Psoas muscle (tissue), 8 donors: ENCODE results near the gene DNAJA2. TPM values are rescaled to one million over a fixed set of nuclear protein-coding genes. Genes with fewer than 3 reads are reported as not detected.

ENCODE experiments used
- ATAC-seq, 4 donors: fragments of 200-7000 bp; cut with Tn5 transposase; one replicate each; pipeline ENCODE4 v1.9.1; 2020; ENCODE audit warnings: moderate library complexity in 3 of 4, mild to moderate bottlenecking in 2 of 4
- DNase-seq, 2 donors: peaks; one replicate each; pipeline ENCODE4 v3.0.0-alpha.2; 2020
- H3K27ac ChIP-seq: fragments of 200-600 bp; one replicate; pipeline ENCODE4 v1.8.0; 2022
- H3K27me3 ChIP-seq, 3 donors: fragments of 200-600 bp in 1 of 3; one replicate each; pipeline versions ENCODE4 v1.6.1 to v1.8.0; 2013 to 2022; ENCODE audit warnings: low read length in 2 of 3, mild to moderate bottlenecking in 2 of 3, moderate library complexity in 1 of 3; ENCODE audit not compliant: insufficient read depth in 3 of 3
- H3K36me3 ChIP-seq, 2 donors: fragments of 200-600 bp in 1 of 2; one replicate each; pipeline versions ENCODE4 v1.6.1 to v1.8.0; 2013 to 2022; ENCODE audit warnings: low read depth in 1 of 2, mild to moderate bottlenecking in 1 of 2, moderate library complexity in 1 of 2; ENCODE audit not compliant: insufficient read depth in 1 of 2
- H3K4me1 ChIP-seq: fragments of 200-600 bp; one replicate; pipeline ENCODE4 v1.8.0; 2022
- H3K4me3 ChIP-seq: fragments of 200-600 bp; one replicate; pipeline ENCODE4 v1.8.0; 2022; ENCODE audit warnings: mild to moderate bottlenecking
- H3K9me3 ChIP-seq: fragments of 200-600 bp; one replicate; pipeline ENCODE4 v1.8.0; 2022
- WGBS, 3 donors: extraction: QIAGEN DNeasy Blood & Tissue Kit; methylation state at CpG; one replicate each; pipeline versions ENCODE4 v1.1.6 to v1.1.7; 2013; 5-methylcytosine and 5-hydroxymethylcytosine counted together
- intact Hi-C, 2 donors: fragments of 100-400 bp; cut with DNase I; formaldehyde crosslinking; loops; one replicate each; pipeline versions ENCODE4 v1.11.0 to v1.14.2; 2022
- polyA plus RNA-seq, 3 donors: library from polyadenylated mRNA; stranded (reverse); fragments of 200-250 nt; gene quantifications; one replicate each; pipeline ENCODE4 v1.2.3, GENCODE V29; 2013
- total RNA-seq, 4 donors: library from RNA; stranded (reverse); fragmentation: NEBNext Ultra II Directional in 2 of 4; extraction: Animal tissue kit (Norgen Biotek cat#: 25700) in 2 of 4; gene quantifications; one replicate each; pipeline versions ENCODE4 v1.2.1 to v1.2.4, GENCODE V29; 2021 to 2023
- TF ChIP-seq, protein P1 (sequence below): fragments of 200-600 bp; IDR thresholded peaks from one replicate; pipeline ENCODE4 v1.8.0; 2022; ENCODE audit warnings: antibody characterized with exemption
- donor health status: healthy with polysubstance abuse.
- donor health status: DM: no; HTN: no; CAD: no; lungs with moderate emphysema.
- donor health status: Bipolar disorder and iron deficiency.
- donor health status: healthy.
- donor health status: DM: yes; HTN: yes; CAD: no.
- donor health status: DM: no; HTN: no; CAD: no.
- donor health status: DM: no; HTN: no; CAD: no.
- donor health status: DM: yes; HTN: yes; CAD: no.

The DNAJA2 gene
- total and polyA plus RNA-seq, 7 donors = 64.3 to 96.4 (median 78.1) TPM

DNA sequence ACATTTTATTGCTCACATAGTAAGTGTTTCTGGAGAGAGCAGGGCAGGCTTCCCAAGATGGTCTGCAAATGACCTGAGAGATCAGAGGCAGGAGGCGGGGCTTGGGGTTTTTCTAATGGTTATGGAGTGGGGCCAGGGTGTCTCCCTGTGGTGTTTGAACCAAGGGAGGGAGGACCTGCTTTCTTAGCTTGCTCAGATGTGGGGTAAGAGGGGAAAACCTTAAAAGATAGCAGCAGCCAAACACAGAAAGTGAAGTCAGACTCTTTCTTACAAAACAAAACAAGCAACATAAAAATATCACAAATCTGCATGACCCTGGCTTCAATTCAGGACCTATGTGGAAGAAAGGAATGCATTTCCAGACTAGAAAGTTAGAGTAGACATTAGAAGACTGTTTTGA lies 22.9 kb upstream of the DNAJA2 start:
- 76 to 83% (median 79%) methylated on average over 1 of the region's 1 CpG for WGBS, 3 donors
- H3K4me3 ChIP-seq = no peak overlapping the region
- no peaks in the 10 kb centered on the region for H3K36me3 ChIP-seq
- H3K27me3 ChIP-seq = no peaks in the 10 kb centered on the region
- no peaks in the 10 kb centered on the region for H3K4me1 ChIP-seq
- no peak for ATAC-seq
- no peaks in the 10 kb centered on the region for H3K9me3 ChIP-seq
- intact Hi-C loops = loop anchor here in 1 of 2 donors (10.0 kb wide), 1 partner anchor 58 kb away; no protein-coding TSS in a partner anchor
- TF ChIP-seq, protein P1, sequence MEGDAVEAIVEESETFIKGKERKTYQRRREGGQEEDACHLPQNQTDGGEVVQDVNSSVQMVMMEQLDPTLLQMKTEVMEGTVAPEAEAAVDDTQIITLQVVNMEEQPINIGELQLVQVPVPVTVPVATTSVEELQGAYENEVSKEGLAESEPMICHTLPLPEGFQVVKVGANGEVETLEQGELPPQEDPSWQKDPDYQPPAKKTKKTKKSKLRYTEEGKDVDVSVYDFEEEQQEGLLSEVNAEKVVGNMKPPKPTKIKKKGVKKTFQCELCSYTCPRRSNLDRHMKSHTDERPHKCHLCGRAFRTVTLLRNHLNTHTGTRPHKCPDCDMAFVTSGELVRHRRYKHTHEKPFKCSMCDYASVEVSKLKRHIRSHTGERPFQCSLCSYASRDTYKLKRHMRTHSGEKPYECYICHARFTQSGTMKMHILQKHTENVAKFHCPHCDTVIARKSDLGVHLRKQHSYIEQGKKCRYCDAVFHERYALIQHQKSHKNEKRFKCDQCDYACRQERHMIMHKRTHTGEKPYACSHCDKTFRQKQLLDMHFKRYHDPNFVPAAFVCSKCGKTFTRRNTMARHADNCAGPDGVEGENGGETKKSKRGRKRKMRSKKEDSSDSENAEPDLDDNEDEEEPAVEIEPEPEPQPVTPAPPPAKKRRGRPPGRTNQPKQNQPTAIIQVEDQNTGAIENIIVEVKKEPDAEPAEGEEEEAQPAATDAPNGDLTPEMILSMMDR = no peak
- no peak overlapping the region for H3K27ac ChIP-seq
- DNase-seq = no peak

DNA sequence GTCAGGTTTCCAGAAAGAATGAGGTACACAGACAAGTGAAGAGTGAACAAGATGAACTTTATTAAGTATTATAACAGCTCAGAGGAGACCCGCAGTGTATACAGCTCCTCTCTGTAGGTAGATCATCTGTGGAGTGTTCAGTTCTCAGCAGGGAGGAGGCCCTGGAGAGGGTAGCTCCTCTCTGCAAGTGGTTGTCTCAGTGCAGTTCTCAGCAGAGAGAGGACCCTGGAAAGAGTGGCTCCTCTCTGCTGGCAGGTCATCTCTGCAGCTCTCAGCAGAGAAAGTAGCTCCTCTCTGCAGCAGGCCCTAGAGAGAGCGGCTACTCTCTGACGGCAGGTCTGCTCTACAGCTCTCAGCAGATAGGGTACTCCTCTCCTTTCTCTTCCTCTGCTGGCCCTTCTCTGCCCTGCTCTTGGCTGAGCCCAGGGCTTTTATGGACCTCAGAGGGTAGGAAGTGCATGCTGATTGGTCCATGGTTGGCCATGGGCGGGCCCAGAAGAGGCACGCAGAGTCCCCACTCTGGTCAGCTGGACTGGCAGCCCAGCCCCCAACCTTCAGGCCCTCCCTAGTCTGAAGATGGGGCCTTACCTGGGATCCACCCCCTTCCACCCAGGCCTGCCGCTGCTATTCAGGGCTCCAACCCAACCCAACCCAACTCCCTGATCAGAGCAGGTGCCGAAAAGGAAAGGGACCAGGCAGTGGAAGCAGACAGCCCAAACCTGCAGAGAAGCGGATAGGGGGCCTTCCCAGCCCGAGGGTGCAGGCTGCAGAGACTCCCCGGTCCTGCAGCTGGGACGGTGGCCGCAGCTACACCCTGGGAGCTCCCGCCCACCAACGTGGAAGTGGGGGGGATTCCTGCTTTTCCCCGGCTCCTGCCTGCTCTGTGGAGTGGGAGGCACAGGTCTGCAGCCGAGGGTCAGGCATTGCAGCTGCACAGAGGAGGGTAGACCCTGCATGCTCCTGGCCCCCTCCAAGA lies 18.5 kb upstream of the DNAJA2 start:
- intact Hi-C loops = loop anchor here in 1 of 2 donors (10.0 kb wide), 1 partner anchor 63 kb away; no protein-coding TSS in a partner anchor
- no peaks in the 10 kb centered on the region for H3K36me3 ChIP-seq
- H3K4me3 ChIP-seq = no peak overlapping the region
- H3K27ac ChIP-seq = no peak overlapping the region
- no peaks in the 10 kb centered on the region for H3K9me3 ChIP-seq
- no peaks in the 10 kb centered on the region for H3K27me3 ChIP-seq
- TF ChIP-seq, protein P1 = no peak
- no peaks in the 10 kb centered on the region for H3K4me1 ChIP-seq
- WGBS, 3 donors = 88 to 91% (median 90%) methylated on average over 16 of the region's 16 CpGs
- no peak for ATAC-seq
- no peak for DNase-seq

DNA sequence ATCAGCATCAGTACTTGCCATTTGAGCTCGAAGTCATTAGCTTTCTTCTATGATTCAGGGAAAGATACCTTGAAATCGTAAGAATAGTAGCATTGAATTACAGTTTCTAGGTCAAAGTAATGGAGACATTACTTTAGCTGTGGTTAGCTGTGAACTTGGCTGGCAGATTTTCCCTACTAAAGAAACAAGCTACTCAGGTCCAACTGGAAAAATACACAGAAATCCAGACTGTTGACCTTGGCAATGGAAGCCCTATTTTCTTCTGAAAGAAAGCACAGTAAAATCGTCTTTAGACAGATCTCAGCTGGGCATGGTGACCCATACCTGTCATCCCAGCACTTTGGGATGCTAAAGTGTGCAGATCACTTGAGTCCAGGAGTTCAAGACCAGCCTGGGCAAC lies 13.4 kb upstream of the DNAJA2 start:
- Histone ChIP-seq H3K9me3 (no peaks in the 10 kb centered on the region), H3K27me3 (no peaks in the 10 kb centered on the region), H3K36me3 (no peaks in the 10 kb centered on the region), H3K27ac (no peak overlapping the region), H3K4me3 (no peak overlapping the region), H3K4me1 (no peaks in the 10 kb centered on the region)
- intact Hi-C loops = no loop called here
- TF ChIP-seq, protein P1 = no peak
- DNase-seq (no peak), ATAC-seq (no peak)
- WGBS, 3 donors = 56 to 66% (median 56%) methylated on average over 3 of the region's 3 CpGs

DNA sequence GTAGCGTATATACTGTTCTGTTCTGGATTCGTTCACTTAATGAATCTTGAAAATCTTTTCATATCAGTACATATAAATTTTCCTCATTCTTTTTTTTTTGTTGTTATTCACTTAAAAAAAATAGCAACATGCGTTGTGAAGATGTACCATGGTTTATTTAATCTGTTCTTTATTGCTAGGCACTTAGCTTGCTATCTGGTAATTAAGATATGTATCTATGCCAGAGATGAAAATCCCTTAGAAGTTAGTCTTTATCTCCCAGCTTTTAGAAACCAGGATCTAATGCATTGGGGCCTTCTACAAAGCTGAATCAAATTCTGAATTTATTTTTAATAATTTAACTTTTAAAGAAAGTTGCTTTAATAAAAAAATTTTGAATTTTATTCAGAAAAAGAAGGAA lies 13.0 kb upstream of the DNAJA2 start:
- H3K4me3 ChIP-seq = no peak overlapping the region
- WGBS, 3 donors = 86 to 91% (median 89%) methylated on average over 3 of the region's 3 CpGs
- H3K9me3 ChIP-seq = no peaks in the 10 kb centered on the region
- no peaks in the 10 kb centered on the region for H3K27me3 ChIP-seq
- no peak for DNase-seq
- no peak overlapping the region for H3K27ac ChIP-seq
- no peaks in the 10 kb centered on the region for H3K4me1 ChIP-seq
- intact Hi-C loops = no loop called here
- no peaks in the 10 kb centered on the region for H3K36me3 ChIP-seq
- TF ChIP-seq, protein P1 = no peak
- no peak for ATAC-seq
